ENCODE results near the gene TEC. TPM values are rescaled to one million over a fixed set of nuclear protein-coding genes. Genes with fewer than 3 reads are reported as not detected.

TEC gene
- total RNA-seq, 1 donor from 2014 or later: not detected

DNA sequence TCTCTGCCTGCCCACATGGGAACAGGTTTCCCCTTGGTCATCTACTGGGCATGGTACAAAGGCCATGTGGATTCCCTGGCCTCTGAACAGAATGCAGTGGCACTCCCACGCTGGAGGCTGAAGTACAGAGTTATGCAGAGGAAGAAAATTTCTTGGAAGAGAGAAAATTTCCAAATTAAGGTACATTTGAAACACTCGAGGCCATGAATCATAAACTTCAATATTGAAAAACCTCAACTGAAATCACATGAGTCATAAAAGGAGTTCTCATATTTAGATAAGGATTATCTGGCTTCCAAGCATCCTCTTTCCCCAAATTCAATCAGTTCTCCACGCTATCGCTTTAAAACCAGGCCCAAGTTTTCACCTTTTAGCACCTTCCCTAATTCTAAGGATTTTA is 107.5 kb downstream of the TEC start:
- no peak overlapping the region for H3K4me3 ChIP-seq
- H3K4me2 ChIP-seq: no peak overlapping the region

DNA sequence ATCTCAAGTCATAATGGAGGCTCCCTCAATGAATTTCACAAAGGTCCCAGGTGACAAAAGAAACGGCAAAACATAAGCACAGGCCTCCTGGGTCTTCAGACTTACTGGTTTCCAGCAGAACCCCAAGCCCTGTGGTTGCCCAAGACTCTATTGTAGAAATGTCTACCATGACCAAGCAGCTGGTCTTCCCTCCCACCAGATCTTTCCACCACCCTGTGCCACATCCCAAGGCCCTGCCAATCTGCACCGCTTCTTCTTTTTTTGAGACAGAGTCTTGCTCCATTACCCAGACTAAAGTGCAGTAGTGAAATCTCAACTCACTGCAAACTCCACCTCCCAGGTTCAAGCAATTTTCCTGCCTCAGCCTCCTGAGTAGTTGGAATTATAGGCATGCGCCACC is 112.4 kb downstream of the TEC start:
- H3K27ac ChIP-seq: no peak overlapping the region
- H3K4me3 ChIP-seq: no peak overlapping the region
- H3K4me2 ChIP-seq: no peak overlapping the region
- no peak overlapping the region for H3K9ac ChIP-seq
- H4K20me1 ChIP-seq (ENCODE audit: low read depth): no peaks in the 10 kb centered on the region
- H3F3A ChIP-seq (ENCODE audit: low read depth): no peaks in the 10 kb centered on the region
- Mint-ChIP-seq H3K27me3 (ENCODE audit: insufficient read depth, low read depth) (peaks cover 3% of the 10 kb centered on the region), H3K27ac (no peak overlapping the region), H3K4me3 (no peak overlapping the region), H3K9me3 (peaks cover 9% of the 10 kb centered on the region), H3K36me3 (no peaks in the 10 kb centered on the region), H3K4me1 (no peaks in the 10 kb centered on the region)
- H3K36me3 ChIP-seq: no peaks in the 10 kb centered on the region
- TF ChIP-seq EZH2phosphoT487 (IDR thresholded peaks at IDR 0.05) (no peak), EZH2 (IDR thresholded peaks at IDR 0.05) (no peak)
- TF ChIP-seq, protein P1, sequence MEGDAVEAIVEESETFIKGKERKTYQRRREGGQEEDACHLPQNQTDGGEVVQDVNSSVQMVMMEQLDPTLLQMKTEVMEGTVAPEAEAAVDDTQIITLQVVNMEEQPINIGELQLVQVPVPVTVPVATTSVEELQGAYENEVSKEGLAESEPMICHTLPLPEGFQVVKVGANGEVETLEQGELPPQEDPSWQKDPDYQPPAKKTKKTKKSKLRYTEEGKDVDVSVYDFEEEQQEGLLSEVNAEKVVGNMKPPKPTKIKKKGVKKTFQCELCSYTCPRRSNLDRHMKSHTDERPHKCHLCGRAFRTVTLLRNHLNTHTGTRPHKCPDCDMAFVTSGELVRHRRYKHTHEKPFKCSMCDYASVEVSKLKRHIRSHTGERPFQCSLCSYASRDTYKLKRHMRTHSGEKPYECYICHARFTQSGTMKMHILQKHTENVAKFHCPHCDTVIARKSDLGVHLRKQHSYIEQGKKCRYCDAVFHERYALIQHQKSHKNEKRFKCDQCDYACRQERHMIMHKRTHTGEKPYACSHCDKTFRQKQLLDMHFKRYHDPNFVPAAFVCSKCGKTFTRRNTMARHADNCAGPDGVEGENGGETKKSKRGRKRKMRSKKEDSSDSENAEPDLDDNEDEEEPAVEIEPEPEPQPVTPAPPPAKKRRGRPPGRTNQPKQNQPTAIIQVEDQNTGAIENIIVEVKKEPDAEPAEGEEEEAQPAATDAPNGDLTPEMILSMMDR (IDR thresholded peaks at IDR 0.05): no peak
- no peaks in the 10 kb centered on the region for H3K79me2 ChIP-seq (ENCODE audit: low read depth)
- H3K27me3 ChIP-seq: no peaks in the 10 kb centered on the region
- no peak for DNase-seq (ENCODE audit: low spot score)
- peaks cover 10% of the 10 kb centered on the region for H3K9me3 ChIP-seq (ENCODE audit: low read depth)
- no peaks in the 10 kb centered on the region for H3K4me1 ChIP-seq
- no peak overlapping the region for H2AFZ ChIP-seq (replicated peaks)

More for the DNA sequence above, 107.5 kb downstream of the TEC start:
- H3K79me2 ChIP-seq (ENCODE audit: low read depth): no peaks in the 10 kb centered on the region
- no peak overlapping the region for H3K4me3 Mint-ChIP-seq
- no peak overlapping the region for H3K27ac Mint-ChIP-seq
- peaks cover 3% of the 10 kb centered on the region for H3K27me3 Mint-ChIP-seq (ENCODE audit: insufficient read depth, low read depth)
- H3K36me3 Mint-ChIP-seq: no peaks in the 10 kb centered on the region
- H3K36me3 ChIP-seq: no peaks in the 10 kb centered on the region
- H3F3A ChIP-seq (ENCODE audit: low read depth): no peaks in the 10 kb centered on the region
- H4K20me1 ChIP-seq (ENCODE audit: low read depth): no peaks in the 10 kb centered on the region
- H3K27ac ChIP-seq: no peak overlapping the region
- DNase-seq (ENCODE audit: low spot score): no peak
- no peak overlapping the region for H2AFZ ChIP-seq (replicated peaks)
- no peaks in the 10 kb centered on the region for H3K9me3 Mint-ChIP-seq
- no peaks in the 10 kb centered on the region for H3K4me1 Mint-ChIP-seq
- H3K9me3 ChIP-seq (ENCODE audit: low read depth): no peaks in the 10 kb centered on the region
- no peak overlapping the region for H3K9ac ChIP-seq
- no peaks in the 10 kb centered on the region for H3K27me3 ChIP-seq
- TF ChIP-seq EZH2 (IDR thresholded peaks at IDR 0.05) (no peak), EZH2phosphoT487 (IDR thresholded peaks at IDR 0.05) (no peak)
- TF ChIP-seq, protein P1 (IDR thresholded peaks at IDR 0.05): no peak
- no peaks in the 10 kb centered on the region for H3K4me1 ChIP-seq

DNA sequence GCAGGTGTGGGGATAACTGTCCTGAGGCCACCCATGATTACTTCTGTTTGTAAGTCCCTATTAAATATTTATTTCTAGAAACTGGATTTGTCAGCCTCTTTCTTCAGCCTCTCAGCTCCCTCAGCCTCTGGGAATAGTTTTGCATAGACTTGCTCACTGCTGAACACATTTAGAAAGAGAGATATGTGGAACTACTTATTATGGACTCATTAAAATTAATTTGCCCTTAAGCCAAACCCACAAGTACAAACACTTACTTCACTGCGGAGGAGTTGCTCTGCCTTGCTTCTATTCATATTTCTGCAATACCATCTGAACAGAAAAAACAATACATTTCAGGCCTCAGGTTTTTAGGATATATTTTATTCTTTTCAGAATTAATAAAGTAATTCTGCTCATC is 113.2 kb downstream of the TEC start:
- Histone ChIP-seq H2AFZ (replicated peaks) (no peak overlapping the region), H3K27ac (no peak overlapping the region), H3K4me1 (no peaks in the 10 kb centered on the region), H3K79me2 (ENCODE audit: low read depth) (no peaks in the 10 kb centered on the region), H4K20me1 (ENCODE audit: low read depth) (no peaks in the 10 kb centered on the region), H3K4me2 (no peak overlapping the region), H3K27me3 (no peaks in the 10 kb centered on the region), H3K36me3 (no peaks in the 10 kb centered on the region), H3K4me3 (no peak overlapping the region), H3F3A (ENCODE audit: low read depth) (no peaks in the 10 kb centered on the region), H3K9me3 (ENCODE audit: low read depth) (peaks cover 10% of the 10 kb centered on the region), H3K9ac (no peak overlapping the region)
- TF ChIP-seq, protein P1 (IDR thresholded peaks at IDR 0.05): no peak
- TF ChIP-seq EZH2 (IDR thresholded peaks at IDR 0.05): no peak
- TF ChIP-seq EZH2phosphoT487 (IDR thresholded peaks at IDR 0.05): no peak
- H3K4me1 Mint-ChIP-seq: no peaks in the 10 kb centered on the region
- H3K36me3 Mint-ChIP-seq: no peaks in the 10 kb centered on the region
- H3K27ac Mint-ChIP-seq: no peak overlapping the region
- peaks cover 9% of the 10 kb centered on the region for H3K9me3 Mint-ChIP-seq
- H3K27me3 Mint-ChIP-seq (ENCODE audit: insufficient read depth, low read depth): peaks cover 3% of the 10 kb centered on the region
- no peak overlapping the region for H3K4me3 Mint-ChIP-seq
- no peak for DNase-seq (ENCODE audit: low spot score)

All from neural progenitor cell (in vitro differentiated cells).